GM18498 (cell line): ENCODE results near the gene ACTL7B.

Source experiments
- ATAC-seq: cut with Tn5 transposase; IDR thresholded peaks from one replicate; pipeline ENCODE4 v1.9.1; 2021; ENCODE audit warnings: mild to moderate bottlenecking, moderate library complexity; ENCODE audit not compliant: unreplicated experiment

Gene ACTL7B

GRCh38 chr9:108809269-108809668, 46.5 kb downstream of the ACTL7B start:
- ATAC-seq, result no peak
